ENCODE results near the gene FBXO30.
A peak's percentile ranks its signal among the peaks of the same experiment; 100 is the strongest.

The FBXO30 gene

GRCh38 chr6:145839653-145840052, 25.1 kb upstream of the FBXO30 start:
- H3K27me3 ChIP-seq (ENCODE audit: low read depth, low read length), result no peaks in the 10 kb centered on the region
- no peaks in the 10 kb centered on the region for H3K36me3 ChIP-seq (ENCODE audit: control insufficient read depth in 1 of 2, insufficient read depth in 2 of 2, low read length in 2 of 2)
- H3K4me3 ChIP-seq (ENCODE audit: low read depth in 1 of 2, low read length in 2 of 2), result no peak overlapping the region
- no peak overlapping the region for H3K27ac ChIP-seq (ENCODE audit: low read length)
- H3K4me1 ChIP-seq (ENCODE audit: control insufficient read depth in 1 of 2, insufficient read depth in 2 of 2, low read length in 2 of 2), result peaks cover 0 to 15% of the 10 kb centered on the region in 2 donors
- H3K9me3 ChIP-seq (ENCODE audit: control insufficient read depth in 1 of 2, low read length in 2 of 2), result no peaks in the 10 kb centered on the region

- no peaks in the 10 kb centered on the region for H3K36me3 ChIP-seq (ENCODE audit: control insufficient read depth in 1 of 2, insufficient read depth in 2 of 2, low read length in 2 of 2)
- no peaks in the 10 kb centered on the region for H3K9me3 ChIP-seq (ENCODE audit: control insufficient read depth in 1 of 2, low read length in 2 of 2)
- H3K4me3 ChIP-seq (ENCODE audit: low read depth in 1 of 2, low read length in 2 of 2), result no peak overlapping the region
- no peaks in the 10 kb centered on the region for H3K27me3 ChIP-seq (ENCODE audit: low read depth, low read length)
- no peak overlapping the region for H3K27ac ChIP-seq (ENCODE audit: low read length)
- peaks cover 0 to 15% of the 10 kb centered on the region in 2 donors for H3K4me1 ChIP-seq (ENCODE audit: control insufficient read depth in 1 of 2, insufficient read depth in 2 of 2, low read length in 2 of 2)
These were observed 23.7 kb upstream of the FBXO30 start for GRCh38 chr6:145838305-145838704.

- no peak overlapping the region for H3K27ac ChIP-seq (ENCODE audit: low read length)
- H3K36me3 ChIP-seq (ENCODE audit: control insufficient read depth in 1 of 2, insufficient read depth in 2 of 2, low read length in 2 of 2), result no peaks in the 10 kb centered on the region
- H3K9me3 ChIP-seq (ENCODE audit: control insufficient read depth in 1 of 2, low read length in 2 of 2), result no peaks in the 10 kb centered on the region
These were observed 22.2 kb upstream of the FBXO30 start for GRCh38 chr6:145836772-145837171.

GRCh38 chr6:145836170-145836569, 21.6 kb upstream of the FBXO30 start:
- no peaks in the 10 kb centered on the region for H3K36me3 ChIP-seq (ENCODE audit: control insufficient read depth in 1 of 2, insufficient read depth in 2 of 2, low read length in 2 of 2)

More at GRCh38 chr6:145836772-145837171, 22.2 kb upstream of the FBXO30 start:
- no peak overlapping the region for H3K4me3 ChIP-seq (ENCODE audit: low read depth in 1 of 2, low read length in 2 of 2)
- peaks cover 0 to 3% of the 10 kb centered on the region in 2 donors for H3K4me1 ChIP-seq (ENCODE audit: control insufficient read depth in 1 of 2, insufficient read depth in 2 of 2, low read length in 2 of 2)
- no peaks in the 10 kb centered on the region for H3K27me3 ChIP-seq (ENCODE audit: low read depth, low read length)

GRCh38 chr6:145830612-145831011, 16.0 kb upstream of the FBXO30 start:
- no peaks in the 10 kb centered on the region for H3K4me1 ChIP-seq (ENCODE audit: control insufficient read depth in 1 of 2, insufficient read depth in 2 of 2, low read length in 2 of 2)
- H3K27ac ChIP-seq (ENCODE audit: low read length), result no peak overlapping the region
- H3K9me3 ChIP-seq (ENCODE audit: control insufficient read depth in 1 of 2, low read length in 2 of 2), result no peaks in the 10 kb centered on the region
- no peak overlapping the region for H3K4me3 ChIP-seq (ENCODE audit: low read depth in 1 of 2, low read length in 2 of 2)
- no peaks in the 10 kb centered on the region for H3K27me3 ChIP-seq (ENCODE audit: low read depth, low read length)
- H3K36me3 ChIP-seq (ENCODE audit: control insufficient read depth in 1 of 2, insufficient read depth in 2 of 2, low read length in 2 of 2), result no peaks in the 10 kb centered on the region

More at GRCh38 chr6:145836170-145836569, 21.6 kb upstream of the FBXO30 start:
- H3K9me3 ChIP-seq (ENCODE audit: control insufficient read depth in 1 of 2, low read length in 2 of 2), result no peaks in the 10 kb centered on the region
- no peaks in the 10 kb centered on the region for H3K27me3 ChIP-seq (ENCODE audit: low read depth, low read length)
- no peak overlapping the region for H3K27ac ChIP-seq (ENCODE audit: low read length)
- no peaks in the 10 kb centered on the region for H3K4me1 ChIP-seq (ENCODE audit: control insufficient read depth in 1 of 2, insufficient read depth in 2 of 2, low read length in 2 of 2)
- no peak overlapping the region for H3K4me3 ChIP-seq (ENCODE audit: low read depth in 1 of 2, low read length in 2 of 2)

- Histone ChIP-seq H3K4me3 (ENCODE audit: low read depth in 1 of 2, low read length in 2 of 2) (no peak overlapping the region), H3K9me3 (ENCODE audit: control insufficient read depth in 1 of 2, low read length in 2 of 2) (no peaks in the 10 kb centered on the region), H3K4me1 (ENCODE audit: control insufficient read depth in 1 of 2, insufficient read depth in 2 of 2, low read length in 2 of 2) (no peaks in the 10 kb centered on the region), H3K27me3 (ENCODE audit: low read depth, low read length) (no peaks in the 10 kb centered on the region), H3K27ac (ENCODE audit: low read length) (no peak overlapping the region), H3K36me3 (ENCODE audit: control insufficient read depth in 1 of 2, insufficient read depth in 2 of 2, low read length in 2 of 2) (no peaks in the 10 kb centered on the region)
These were observed 15.4 kb upstream of the FBXO30 start for GRCh38 chr6:145829950-145830349.

GRCh38 chr6:145829102-145829501, 14.5 kb upstream of the FBXO30 start:
- no peaks in the 10 kb centered on the region for H3K27me3 ChIP-seq (ENCODE audit: low read depth, low read length)
- H3K36me3 ChIP-seq (ENCODE audit: control insufficient read depth in 1 of 2, insufficient read depth in 2 of 2, low read length in 2 of 2), result no peaks in the 10 kb centered on the region
- no peaks in the 10 kb centered on the region for H3K9me3 ChIP-seq (ENCODE audit: control insufficient read depth in 1 of 2, low read length in 2 of 2)
- no peaks in the 10 kb centered on the region for H3K4me1 ChIP-seq (ENCODE audit: control insufficient read depth in 1 of 2, insufficient read depth in 2 of 2, low read length in 2 of 2)
- H3K27ac ChIP-seq (ENCODE audit: low read length), result no peak overlapping the region
- H3K4me3 ChIP-seq (ENCODE audit: low read depth in 1 of 2, low read length in 2 of 2), result no peak overlapping the region

- H3K4me1 ChIP-seq (ENCODE audit: control insufficient read depth in 1 of 2, insufficient read depth in 2 of 2, low read length in 2 of 2), result no peaks in the 10 kb centered on the region
- no peaks in the 10 kb centered on the region for H3K9me3 ChIP-seq (ENCODE audit: control insufficient read depth in 1 of 2, low read length in 2 of 2)
- H3K27ac ChIP-seq (ENCODE audit: low read length), result no peak overlapping the region
- H3K4me3 ChIP-seq (ENCODE audit: low read depth in 1 of 2, low read length in 2 of 2), result no peak overlapping the region
- no peaks in the 10 kb centered on the region for H3K27me3 ChIP-seq (ENCODE audit: low read depth, low read length)
- no peaks in the 10 kb centered on the region for H3K36me3 ChIP-seq (ENCODE audit: control insufficient read depth in 1 of 2, insufficient read depth in 2 of 2, low read length in 2 of 2)
These were observed 9.7 kb upstream of the FBXO30 start for GRCh38 chr6:145824344-145824743.

- H3K27ac ChIP-seq (ENCODE audit: low read length), result peak overlapping the region; percentile 14
These were observed 8.8 kb upstream of the FBXO30 start for GRCh38 chr6:145823328-145823944.

GRCh38 chr6:145822456-145822855, 7.9 kb upstream of the FBXO30 start:
- no peak overlapping the region for H3K4me3 ChIP-seq (ENCODE audit: low read depth in 1 of 2, low read length in 2 of 2)
- no peaks in the 10 kb centered on the region for H3K9me3 ChIP-seq (ENCODE audit: control insufficient read depth in 1 of 2, low read length in 2 of 2)
- H3K27ac ChIP-seq (ENCODE audit: low read length), result no peak overlapping the region
- no peaks in the 10 kb centered on the region for H3K4me1 ChIP-seq (ENCODE audit: control insufficient read depth in 1 of 2, insufficient read depth in 2 of 2, low read length in 2 of 2)
- no peaks in the 10 kb centered on the region for H3K36me3 ChIP-seq (ENCODE audit: control insufficient read depth in 1 of 2, insufficient read depth in 2 of 2, low read length in 2 of 2)
- no peaks in the 10 kb centered on the region for H3K27me3 ChIP-seq (ENCODE audit: low read depth, low read length)

More at GRCh38 chr6:145823328-145823944, 8.8 kb upstream of the FBXO30 start:
- H3K27me3 ChIP-seq (ENCODE audit: low read depth, low read length), result no peaks in the 10 kb centered on the region
- no peaks in the 10 kb centered on the region for H3K36me3 ChIP-seq (ENCODE audit: control insufficient read depth in 1 of 2, insufficient read depth in 2 of 2, low read length in 2 of 2)
- no peaks in the 10 kb centered on the region for H3K4me1 ChIP-seq (ENCODE audit: control insufficient read depth in 1 of 2, insufficient read depth in 2 of 2, low read length in 2 of 2)
- H3K4me3 ChIP-seq (ENCODE audit: low read depth in 1 of 2, low read length in 2 of 2), result no peak overlapping the region
- H3K9me3 ChIP-seq (ENCODE audit: control insufficient read depth in 1 of 2, low read length in 2 of 2), result no peaks in the 10 kb centered on the region

GRCh38 chr6:145819994-145820393, 5.4 kb upstream of the FBXO30 start:
- no peak overlapping the region for H3K27ac ChIP-seq (ENCODE audit: low read length)

GRCh38 chr6:145818796-145819195, 4.2 kb upstream of the FBXO30 start:
- Histone ChIP-seq H3K27me3 (ENCODE audit: low read depth, low read length) (no peaks in the 10 kb centered on the region), H3K9me3 (ENCODE audit: control insufficient read depth in 1 of 2, low read length in 2 of 2) (no peaks in the 10 kb centered on the region), H3K36me3 (ENCODE audit: control insufficient read depth in 1 of 2, insufficient read depth in 2 of 2, low read length in 2 of 2) (peaks cover 0 to 4% of the 10 kb centered on the region in 2 donors), H3K27ac (ENCODE audit: low read length) (no peak overlapping the region), H3K4me3 (ENCODE audit: low read depth in 1 of 2, low read length in 2 of 2) (no peak overlapping the region), H3K4me1 (ENCODE audit: control insufficient read depth in 1 of 2, insufficient read depth in 2 of 2, low read length in 2 of 2) (peaks cover 0 to 7% of the 10 kb centered on the region in 2 donors)

More at GRCh38 chr6:145819994-145820393, 5.4 kb upstream of the FBXO30 start:
- no peak overlapping the region for H3K4me3 ChIP-seq (ENCODE audit: low read depth in 1 of 2, low read length in 2 of 2)
- no peaks in the 10 kb centered on the region for H3K9me3 ChIP-seq (ENCODE audit: control insufficient read depth in 1 of 2, low read length in 2 of 2)
- no peaks in the 10 kb centered on the region for H3K27me3 ChIP-seq (ENCODE audit: low read depth, low read length)
- H3K36me3 ChIP-seq (ENCODE audit: control insufficient read depth in 1 of 2, insufficient read depth in 2 of 2, low read length in 2 of 2), result peaks cover 0 to 3% of the 10 kb centered on the region in 2 donors
- H3K4me1 ChIP-seq (ENCODE audit: control insufficient read depth in 1 of 2, insufficient read depth in 2 of 2, low read length in 2 of 2), result peaks cover 0 to 7% of the 10 kb centered on the region in 2 donors
